ENCODE data around the gene ATP2C2.
"Not testable (repeated sequence)": the region's sequence is repeated elsewhere in the genome, so short reads cannot be mapped to it uniquely, and the experiment has no call there.

Gene ATP2C2

DNA sequence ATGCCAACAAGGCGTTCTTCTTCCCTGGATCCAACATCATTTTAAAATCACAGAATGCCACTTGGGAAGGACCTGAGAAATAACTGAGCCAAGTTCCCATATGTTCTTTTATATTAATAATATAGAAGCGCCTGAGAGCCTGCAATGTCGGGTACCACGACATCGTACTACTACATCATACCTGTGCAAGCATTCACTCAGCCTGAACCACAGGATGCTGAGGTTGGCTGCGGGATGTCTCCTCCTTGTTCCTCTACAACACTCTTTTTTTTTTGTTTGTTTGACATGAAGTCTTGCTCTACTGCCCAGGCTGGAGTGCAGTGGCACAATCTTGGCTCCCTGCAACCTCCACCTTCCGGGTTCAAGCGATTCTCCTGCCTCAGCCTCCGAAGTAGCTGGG, 2.1 kb upstream of the ATP2C2 start:
- no peak for DNase-seq (ENCODE audit: low read depth in 2 of 2)

DNA sequence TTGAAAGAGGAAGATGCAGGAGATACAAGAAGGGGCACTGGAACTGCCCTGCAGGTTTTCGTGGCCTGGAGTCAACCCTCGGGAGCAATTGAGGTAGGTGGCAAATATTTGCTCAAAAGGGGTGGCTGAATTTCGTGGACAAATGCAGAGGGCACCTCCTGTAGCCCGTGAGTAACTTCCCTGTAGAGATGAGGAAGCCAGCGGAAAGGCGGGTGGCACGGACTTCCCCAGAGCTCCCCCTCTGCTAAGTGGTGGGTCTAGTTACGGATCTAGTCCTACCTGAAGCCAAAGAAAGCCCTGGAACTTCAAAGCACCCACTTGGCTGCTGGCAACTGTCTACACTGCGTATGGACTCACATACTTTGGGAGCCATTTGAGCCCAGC, 1.0 kb upstream of the ATP2C2 start:
- DNase-seq (ENCODE audit: low read depth in 2 of 2): no peak

DNA sequence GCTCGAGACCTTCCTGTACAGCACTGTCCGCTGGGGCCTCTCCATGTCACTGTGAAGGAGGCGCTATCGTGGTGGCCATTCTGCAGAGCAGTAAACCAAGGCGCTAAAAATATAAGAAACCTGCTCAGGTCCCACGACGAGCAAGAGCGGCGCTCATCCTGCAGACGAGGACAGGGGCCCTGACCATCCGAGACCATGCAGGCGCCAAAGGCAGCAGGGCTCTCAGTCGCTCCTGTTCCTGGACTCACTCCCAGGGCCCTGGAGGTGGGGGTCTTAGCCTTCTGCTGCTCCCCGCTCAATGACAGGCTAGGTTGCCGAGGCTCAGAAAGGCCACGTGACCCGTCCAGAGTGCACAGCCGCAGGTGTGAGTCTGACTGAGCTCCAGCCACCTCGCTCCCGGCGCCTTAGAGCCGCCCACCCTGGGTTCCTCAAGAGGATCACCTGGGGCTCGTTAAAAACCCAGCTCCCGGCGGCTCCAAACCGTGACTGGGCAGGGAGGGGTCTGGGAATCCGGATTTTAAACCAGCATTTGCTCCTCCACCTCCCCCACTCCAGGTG, 509 bp upstream of the ATP2C2 start:
- DNase-seq (ENCODE audit: low read depth in 2 of 2): no peak

DNA sequence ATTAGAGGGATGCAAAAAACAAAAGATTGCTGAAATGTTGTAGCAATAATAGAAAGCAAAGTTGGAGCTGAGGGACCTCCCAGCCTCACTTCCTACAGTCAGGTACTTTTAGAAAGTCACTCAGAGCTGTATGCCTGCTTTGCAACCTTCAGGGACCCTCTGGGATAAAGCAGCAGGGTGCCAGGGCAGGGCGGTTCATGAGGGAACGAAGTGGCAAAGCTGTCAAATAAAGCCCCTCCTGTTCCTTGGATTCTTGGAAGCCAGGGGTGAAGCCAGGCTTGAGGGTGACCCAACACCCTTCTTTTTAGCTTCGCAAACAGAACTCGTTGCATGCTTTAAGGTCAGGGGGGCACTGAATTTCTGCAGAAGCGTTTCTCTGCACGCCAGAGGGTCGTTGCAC, 767 bp downstream of the ATP2C2 start:
- no peak for DNase-seq (ENCODE audit: low read depth in 2 of 2)

DNA sequence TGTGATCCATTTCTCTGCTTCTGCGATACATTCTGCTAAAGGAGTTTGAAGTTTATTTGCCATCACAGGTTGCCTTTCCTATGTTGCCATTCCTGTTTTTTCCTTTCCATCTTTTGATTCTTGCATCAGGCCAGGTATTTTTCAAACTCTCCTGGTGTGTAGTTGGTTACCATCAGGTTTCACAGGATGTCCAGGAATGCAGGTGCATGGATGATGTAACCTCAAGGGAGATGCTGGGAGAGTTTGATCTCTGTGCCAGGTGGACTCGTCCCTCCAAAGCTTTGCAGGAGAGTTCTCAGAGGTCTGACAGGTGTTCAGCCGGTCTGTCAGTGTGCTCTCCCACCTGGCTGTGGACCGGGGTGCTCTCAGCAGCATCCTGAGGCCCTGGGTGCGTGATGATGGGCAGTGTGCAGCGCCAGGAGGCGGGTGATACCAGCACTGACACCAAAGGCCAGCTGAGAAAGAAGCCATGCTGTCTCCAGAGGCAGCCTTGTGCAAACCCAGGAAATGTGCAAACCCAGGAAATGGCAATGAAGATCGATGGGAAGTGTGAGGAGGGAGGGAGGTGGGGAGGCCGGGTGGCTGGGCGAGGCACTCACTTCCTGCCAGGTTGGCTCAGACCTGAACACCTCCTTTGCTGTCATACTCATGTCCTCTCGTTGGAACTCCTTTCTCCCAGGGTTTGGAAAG, 1.7 kb downstream of the ATP2C2 start:
- no peak for DNase-seq (ENCODE audit: low read depth in 2 of 2)

DNA sequence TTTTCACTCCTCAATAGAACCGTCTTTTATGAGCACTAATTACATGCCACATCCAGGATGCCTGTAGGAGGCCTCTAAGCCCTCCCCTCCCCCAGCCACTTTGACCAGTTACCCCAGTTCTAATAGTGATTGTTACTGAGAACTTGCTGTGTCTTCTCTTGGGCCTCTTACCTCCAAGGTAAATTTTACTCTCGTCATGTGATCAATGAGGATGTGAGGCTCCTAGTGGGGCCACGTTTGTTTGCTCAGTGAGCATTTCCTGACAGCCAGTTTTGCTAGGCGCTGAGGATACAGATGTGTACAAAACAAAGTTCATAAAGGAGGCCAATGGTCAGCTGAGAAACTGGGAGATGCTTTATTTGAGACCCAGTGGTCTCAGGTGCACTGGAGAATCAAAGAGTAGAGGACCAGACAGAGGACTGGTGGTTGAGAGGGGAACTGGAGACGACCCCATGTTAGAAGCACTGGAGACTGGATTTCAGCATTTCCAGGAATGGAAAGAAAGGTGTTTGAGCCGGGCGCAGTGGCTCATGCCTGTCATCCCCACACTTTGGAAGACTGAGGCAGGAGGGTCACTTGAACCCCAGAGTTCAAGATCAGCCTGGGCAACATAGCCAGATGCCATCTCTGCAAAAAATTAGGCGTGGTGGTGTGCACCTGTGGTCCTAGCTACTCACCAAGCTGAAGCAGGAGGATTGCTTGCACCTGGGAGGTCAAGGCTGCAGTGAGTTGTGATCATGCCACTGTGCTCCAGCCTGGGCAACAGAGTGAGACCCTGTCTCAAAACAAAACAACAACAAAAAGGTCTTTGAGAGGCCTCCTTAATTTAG, 2.6 kb downstream of the ATP2C2 start:
- DNase-seq (ENCODE audit: low read depth in 2 of 2): no peak

DNA sequence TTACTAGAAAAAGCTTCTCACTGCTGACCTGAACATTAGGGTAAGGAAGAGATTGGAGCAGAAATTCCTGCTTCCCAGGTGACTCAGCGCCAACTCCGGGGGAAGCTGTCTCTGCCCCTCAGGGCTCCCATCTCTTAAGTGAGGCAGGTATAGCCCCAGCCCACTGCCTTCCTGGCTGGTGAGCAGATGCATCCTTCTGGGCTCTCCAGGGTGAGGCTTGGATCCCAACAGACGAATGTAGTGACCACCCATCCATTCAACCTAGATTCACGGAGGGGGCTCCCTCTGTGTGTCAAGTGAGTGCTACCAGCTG, 3.2 kb downstream of the ATP2C2 start:
- no peak for DNase-seq (ENCODE audit: low read depth in 2 of 2)

DNA sequence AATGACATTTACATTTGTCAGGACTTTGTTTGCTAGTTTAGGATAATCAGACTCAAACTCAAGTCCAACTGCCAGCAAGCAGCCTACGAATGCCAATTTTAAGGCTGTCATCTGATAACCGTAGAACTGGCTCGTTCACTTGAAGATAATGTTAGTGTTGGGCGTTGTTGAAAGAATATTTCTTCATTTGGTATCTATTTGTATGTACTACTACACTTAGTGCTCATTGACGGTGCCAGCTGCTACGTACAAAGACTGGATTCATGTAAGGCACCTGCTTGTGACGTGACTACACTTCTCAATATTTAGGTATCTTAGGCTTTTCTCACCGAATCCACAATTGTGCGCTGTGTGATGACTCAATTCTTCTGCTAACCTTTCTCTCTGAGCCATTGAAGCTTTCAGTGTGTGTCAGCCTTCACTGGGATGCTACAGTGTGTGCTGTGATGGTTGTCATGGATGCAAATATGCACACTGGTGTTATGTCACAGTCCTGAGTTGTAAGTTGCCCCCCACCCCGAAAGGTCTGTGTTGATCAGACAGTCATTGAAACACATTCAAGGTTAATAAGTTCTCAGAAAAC, 5.7 kb downstream of the ATP2C2 start:
- no peak for DNase-seq (ENCODE audit: low read depth in 2 of 2)

DNA sequence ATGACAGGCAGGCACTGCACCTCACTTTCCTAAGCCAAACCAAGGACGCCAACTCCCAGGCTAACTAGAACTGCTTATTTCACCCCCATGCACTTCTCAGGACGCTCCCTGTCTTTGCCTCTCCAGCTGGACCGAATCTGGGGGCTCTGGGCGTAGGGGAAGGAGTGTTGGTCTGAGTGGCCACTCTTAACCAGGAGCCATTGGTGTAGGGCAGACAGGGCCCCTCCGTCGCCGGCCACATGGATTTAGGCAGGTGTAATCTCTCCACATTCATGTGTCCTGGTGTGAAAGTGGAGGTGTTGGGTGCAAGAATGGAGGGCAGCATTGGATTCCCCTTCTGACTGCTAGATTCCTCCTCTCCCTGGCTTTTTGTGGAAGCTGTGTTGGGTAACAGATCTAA, 9.8 kb downstream of the ATP2C2 start:
- DNase-seq (ENCODE audit: low read depth in 2 of 2): no peak

DNA sequence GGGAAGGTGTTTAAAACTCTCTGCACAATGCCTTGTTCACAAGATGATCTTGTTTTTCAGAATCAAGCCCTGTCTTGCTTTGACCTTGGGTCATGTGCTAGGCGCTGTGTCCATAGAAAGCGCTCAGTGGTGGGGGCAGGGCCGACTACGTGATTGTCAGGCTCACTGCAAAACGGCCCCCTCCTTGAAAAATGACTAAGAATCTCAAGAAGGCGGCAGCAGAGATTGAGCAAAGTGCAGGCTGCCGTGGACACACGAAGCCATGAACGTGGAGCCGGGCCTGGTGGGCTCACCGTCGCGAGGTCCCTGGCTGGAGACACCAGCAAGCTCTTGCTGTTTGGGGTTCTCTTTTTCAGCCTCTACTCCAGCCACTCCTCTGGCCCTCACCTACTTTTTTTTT, 10.2 kb downstream of the ATP2C2 start:
- no peak for DNase-seq (ENCODE audit: low read depth in 2 of 2)

DNA sequence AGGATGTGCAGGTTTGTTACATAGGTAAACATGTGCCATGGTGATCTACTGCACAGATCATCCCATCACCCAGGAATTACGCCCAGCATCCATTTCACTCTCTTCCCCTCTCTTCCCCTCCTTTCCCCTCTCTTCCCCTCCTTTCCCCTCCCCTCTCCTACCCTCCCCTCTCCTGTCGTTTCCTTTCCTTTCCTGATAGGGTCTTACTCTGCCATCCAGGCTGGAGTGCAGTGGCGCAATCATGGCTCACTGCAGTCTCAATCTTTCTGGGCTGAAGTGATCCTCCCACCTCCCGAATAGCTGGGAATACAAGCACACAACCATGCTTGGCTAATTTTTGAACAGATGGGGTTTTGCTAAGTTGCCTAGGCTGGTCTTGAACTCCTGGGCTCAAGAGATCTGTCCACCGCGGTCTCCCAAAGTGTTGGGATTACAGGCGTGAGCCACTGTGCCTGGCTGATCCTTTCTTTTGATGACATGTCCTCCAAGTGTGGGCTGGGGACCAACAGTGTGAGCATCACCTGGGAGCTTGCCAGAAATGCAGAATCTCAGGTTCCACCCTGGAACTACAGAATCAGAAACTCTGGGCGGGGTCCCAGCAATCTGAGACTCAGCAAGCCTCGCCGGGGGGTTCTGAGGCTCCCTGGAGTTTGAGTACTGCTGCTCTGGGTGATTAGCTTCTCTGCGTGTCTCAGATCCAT, 10.8 kb downstream of the ATP2C2 start:
- no peak for DNase-seq (ENCODE audit: low read depth in 2 of 2)

DNA sequence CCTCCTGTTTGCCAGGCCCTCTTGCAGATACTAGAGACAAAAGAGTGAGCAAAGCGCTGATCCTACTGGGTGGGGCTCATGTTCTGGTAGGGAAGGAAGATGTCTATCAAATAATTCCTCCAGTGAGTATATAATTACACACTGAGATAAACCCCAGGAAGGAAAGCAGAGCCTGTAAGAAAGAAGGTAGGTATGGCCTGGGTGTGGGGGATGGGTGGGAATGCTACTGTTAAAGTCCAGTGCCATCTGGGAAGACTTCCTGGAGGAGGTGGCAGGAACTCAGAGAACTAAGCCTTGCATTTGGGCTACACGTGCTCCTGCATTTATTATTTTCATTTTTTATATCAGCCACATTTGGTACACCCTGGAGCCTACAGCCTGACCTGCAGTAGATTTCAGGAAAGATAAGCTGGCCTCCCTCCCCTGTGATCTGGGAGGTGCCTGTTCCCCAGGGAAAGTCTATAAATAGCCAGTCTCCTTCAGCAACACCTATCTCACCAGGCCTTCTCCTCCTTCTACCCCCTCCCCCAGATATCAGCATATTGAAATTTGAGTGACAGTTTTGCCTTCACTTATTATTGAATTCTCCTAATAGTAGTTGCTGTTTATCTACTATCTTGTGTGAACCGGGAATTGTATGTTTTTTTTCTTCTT, 11.5 kb downstream of the ATP2C2 start:
- DNase-seq (ENCODE audit: low read depth in 2 of 2): no peak

DNA sequence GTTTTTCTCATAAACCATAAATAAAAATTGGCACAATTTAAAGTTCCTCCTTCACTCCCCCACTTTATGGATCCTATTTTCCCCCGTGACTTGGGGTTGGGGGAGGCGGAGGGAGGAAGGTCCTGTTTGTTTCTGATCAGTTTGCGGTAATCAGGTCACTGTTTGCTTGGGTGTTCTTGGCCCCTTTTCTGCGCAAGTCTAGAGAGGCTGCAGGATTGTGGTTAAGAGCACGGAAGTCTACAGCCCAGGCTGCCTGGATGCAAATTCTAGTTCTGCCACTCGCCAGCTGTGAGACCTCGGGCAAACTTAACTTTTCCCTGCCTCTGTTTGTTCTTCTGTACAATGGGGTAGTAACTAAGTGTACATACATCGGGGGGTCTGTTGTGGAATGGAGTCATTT, 12.1 kb downstream of the ATP2C2 start:
- no peak for DNase-seq (ENCODE audit: low read depth in 2 of 2)

DNA sequence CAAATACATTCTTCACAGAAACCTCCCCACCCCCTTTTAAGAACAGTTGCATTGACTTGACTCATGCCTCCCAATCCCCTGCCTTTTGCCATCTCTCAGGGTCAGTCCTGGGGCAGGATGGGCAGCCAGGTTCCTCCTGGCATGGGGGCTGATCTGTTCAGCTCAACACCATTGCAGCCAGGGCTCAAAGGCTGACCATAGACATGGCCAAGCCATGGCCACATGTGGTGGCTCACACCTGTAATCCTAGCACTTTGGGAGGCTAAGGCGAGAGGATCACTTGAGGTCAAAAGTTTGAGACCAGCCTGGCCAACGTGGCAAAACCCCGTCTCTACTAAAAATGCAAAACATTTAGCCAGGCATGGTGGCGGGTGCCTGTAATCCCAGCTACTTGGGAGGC, 14.1 kb downstream of the ATP2C2 start:
- DNase-seq (ENCODE audit: low read depth in 2 of 2): no peak

DNA sequence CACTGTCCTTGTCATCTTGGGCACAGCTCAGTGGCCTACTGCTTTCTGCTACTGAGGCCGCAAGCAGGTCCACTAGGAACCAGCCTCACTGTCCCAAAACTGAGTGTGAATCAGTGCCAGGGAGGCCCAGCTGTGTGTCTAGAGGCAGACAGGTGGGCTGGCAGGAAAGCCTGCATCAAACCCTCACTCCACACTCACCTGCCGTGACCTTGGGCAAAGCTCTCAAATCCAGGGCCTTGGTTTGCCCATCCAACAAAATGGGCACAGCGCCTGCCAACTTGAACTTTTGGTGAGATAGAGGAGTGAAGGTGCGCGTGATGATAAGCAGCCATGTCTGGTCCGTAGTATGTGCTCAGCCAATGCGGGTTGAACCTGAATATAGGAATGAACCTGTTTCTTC, 14.8 kb downstream of the ATP2C2 start:
- no peak for DNase-seq (ENCODE audit: low read depth in 2 of 2)

DNA sequence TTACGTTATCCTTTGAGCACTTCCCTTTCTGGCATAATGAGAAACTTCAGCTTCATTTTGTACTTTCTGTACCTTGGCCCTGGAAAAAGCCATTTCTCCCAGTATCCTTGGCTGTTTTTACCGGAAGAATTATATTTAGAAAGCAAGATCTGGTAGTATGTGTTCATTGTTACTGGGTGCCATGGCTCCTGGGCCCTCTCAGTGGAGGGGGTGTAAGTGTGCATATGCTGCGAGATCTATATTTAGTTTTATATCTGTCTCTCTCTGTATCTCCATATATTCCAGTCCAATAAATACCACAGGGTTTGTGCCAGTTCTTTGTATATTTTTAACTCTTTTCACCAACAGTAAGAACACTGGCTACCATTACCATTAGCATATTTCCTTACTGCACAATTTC, 17.7 kb downstream of the ATP2C2 start:
- no peak for DNase-seq (ENCODE audit: low read depth in 2 of 2)

DNA sequence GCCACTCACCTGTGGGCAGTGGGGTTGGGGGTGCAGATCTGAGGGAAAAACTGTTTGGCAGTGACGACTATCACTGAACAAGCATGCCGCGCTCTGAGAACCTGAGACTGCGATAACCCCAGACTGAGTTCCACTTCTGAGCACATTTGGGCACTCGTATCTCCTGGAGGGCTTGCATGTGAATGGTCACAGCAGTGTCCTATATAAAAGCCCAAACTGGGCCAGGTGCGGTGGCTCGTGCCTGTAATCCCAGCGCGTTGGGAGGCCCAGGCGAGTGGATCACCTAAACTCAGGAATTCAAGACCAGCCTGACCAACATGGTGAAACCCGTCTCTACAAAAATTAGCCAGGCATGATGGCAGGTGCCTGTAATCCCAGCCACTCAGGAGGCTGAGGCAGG, 18.7 kb downstream of the ATP2C2 start:
- no peak for DNase-seq (ENCODE audit: low read depth in 2 of 2)

DNA sequence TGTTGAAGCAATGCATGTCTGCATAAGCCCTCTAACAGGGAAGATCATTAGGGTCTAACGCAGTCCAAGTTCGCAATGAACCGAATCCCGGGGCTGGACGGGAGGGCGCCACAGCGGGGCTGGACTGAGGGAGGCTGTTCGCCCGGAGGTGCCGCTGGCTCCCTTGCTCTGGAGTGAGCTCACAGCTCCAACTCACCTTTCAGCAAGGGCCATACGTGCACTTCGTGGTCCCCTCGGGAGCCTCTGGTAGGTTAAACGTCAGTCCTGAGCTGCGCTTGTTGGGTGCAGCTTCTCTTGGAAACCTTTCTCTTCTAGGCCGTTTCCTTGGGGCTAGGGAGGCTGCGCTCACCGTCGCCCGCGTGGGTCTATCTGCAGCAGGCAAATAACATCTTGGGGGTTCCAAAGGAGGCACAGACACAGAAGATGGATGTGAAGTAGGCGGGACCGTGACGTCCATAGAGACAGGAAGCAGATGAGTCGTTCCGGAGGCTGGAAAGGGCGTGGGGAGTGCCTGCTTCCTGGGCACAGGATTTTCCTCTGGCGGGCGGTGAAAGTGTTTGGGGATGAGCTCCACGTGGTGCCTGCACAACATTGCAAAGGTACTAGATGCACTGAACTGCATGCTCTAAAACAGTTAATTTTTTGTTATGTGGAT, 21.9 kb downstream of the ATP2C2 start:
- DNase-seq (ENCODE audit: low read depth in 2 of 2): no peak

DNA sequence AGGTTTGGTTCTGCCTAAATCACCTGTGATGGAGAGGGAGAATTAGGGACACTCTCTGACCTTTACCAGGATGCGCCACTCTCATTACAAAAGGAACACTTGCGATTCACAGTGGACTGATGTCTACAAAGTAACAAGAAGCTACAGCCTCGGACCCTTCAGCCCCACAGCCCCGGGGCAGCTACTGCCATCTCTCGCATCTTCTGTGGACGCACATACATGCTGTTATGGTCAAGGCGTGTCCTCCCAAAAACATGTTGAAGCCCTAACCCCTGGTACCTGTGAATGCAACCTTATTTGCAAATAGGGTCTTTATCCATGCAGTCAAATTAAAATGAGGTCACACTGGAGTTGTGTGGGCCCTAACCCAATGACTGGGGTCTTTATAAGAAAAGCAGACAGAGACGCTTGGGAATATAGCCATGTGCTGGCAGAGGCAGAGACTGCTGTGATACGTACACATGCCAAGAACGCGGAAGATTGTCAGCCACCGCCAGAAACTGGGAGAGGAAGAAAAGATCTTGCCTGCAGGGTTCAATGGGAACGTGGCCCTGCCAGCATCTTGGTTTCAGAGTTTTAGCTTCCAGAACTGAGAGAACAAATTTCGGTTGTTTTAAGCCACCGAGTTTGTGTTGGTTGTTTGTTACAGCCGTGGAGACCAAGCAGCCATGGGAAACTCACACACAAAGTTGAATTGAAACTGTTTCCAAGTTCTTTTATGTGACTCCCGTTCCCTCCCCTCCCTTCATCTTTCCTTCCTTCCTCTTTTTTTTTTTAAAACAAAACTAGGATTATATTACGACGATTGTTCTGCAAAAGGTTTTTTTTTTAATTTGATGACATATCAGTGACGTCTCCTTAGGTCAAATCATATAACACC, 23.1 kb downstream of the ATP2C2 start:
- no peak for DNase-seq (ENCODE audit: low read depth in 2 of 2)

DNA sequence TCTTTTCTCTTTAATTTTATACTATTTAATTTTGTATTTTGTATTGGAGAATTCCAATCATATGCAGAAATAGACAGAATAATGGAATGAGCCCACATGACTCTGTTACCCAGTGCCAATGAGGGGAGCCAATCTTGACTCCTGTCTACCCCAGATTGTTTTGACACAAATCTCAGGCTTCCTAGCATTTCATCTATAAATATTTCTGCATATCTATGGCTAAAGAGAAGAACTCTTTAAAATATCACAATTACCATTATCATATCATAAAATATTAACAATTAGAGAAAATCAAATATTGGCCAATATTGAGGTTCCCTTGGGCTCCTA, 23.7 kb downstream of the ATP2C2 start:
- DNase-seq (ENCODE audit: low read depth in 2 of 2): no peak

DNA sequence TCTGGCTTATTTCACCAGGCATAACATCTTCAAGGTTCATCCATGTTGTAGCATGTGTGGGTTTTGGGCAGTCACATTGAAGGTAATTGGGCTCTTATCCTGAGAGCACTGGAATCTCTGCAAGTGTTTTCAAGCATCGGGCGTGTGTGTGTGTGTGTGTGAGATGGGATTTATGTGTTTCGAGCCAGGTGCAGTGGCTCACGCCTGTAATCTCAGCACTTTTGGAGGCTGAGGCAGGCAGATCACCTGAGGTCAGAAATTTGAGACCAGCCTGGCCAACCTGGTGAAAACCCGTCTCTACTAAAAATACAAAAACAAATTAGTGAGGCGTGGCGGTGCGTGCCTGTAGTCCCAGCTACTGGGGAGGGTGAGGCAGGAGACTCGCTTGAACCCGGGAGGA, 27.7 kb downstream of the ATP2C2 start:
- DNase-seq (ENCODE audit: low read depth in 2 of 2): not testable (repeated sequence)

Measured in stimulated activated CD8-positive, alpha-beta memory T cell treated with anti-CD3 and anti-CD28 coated beads, Interleukin-15, amount 100 ng/mL, for 48 hours (primary cell).